Measurements from ENCODE around the gene PTP4A2.

DNA sequence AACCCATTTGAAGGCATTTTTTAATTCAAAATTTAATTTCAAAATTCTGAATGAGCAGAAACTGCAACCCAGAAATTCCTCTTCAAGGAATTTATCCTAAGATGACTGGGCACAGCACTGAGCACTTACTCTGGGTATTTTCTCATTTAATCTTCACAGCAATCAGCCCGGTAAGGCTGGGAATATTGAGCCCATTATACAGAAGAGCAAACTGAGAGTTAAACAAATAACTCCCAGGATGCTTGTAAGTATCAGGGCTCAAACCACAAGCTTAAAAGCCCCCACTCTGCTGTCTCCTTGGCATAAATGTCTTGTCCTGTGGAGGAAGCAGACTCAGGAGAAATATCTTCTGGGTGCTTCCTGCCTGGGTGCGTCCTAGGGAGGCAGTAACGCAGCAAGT is 69.3 kb downstream of the PTP4A2 start:
- TF ChIP-seq, protein P1, sequence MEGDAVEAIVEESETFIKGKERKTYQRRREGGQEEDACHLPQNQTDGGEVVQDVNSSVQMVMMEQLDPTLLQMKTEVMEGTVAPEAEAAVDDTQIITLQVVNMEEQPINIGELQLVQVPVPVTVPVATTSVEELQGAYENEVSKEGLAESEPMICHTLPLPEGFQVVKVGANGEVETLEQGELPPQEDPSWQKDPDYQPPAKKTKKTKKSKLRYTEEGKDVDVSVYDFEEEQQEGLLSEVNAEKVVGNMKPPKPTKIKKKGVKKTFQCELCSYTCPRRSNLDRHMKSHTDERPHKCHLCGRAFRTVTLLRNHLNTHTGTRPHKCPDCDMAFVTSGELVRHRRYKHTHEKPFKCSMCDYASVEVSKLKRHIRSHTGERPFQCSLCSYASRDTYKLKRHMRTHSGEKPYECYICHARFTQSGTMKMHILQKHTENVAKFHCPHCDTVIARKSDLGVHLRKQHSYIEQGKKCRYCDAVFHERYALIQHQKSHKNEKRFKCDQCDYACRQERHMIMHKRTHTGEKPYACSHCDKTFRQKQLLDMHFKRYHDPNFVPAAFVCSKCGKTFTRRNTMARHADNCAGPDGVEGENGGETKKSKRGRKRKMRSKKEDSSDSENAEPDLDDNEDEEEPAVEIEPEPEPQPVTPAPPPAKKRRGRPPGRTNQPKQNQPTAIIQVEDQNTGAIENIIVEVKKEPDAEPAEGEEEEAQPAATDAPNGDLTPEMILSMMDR (IDR thresholded peaks at IDR 0.05; ENCODE audit: poor library complexity): no peak
- TF ChIP-seq EZH2 (IDR thresholded peaks at IDR 0.05; ENCODE audit: borderline replicate concordance) (no peak), EZH2phosphoT487 (IDR thresholded peaks at IDR 0.05; ENCODE audit: low read depth, severe bottlenecking, unreplicated experiment) (no peak)
